ENCODE results near the gene GPR161. TPM values are rescaled to one million over a fixed set of nuclear protein-coding genes. Genes with fewer than 3 reads are reported as not detected.

GPR161 gene
- total and polyA plus RNA-seq, 2 experiments from 2014 or later, result 7.9 to 11.6 TPM

- Histone ChIP-seq H3K4me3 (no peak overlapping the region), H3K27ac (ENCODE audit: low read depth) (no peak overlapping the region), H3K27me3 (ENCODE audit: insufficient read depth) (no peaks in the 10 kb centered on the region), H3K36me3 (ENCODE audit: insufficient read depth) (no peaks in the 10 kb centered on the region), H4K20me1 (replicated peaks; ENCODE audit: insufficient read depth) (no peaks in the 10 kb centered on the region), H3K9me2 (ENCODE audit: insufficient read depth) (no peaks in the 10 kb centered on the region), H3K79me2 (replicated peaks; ENCODE audit: insufficient read depth) (no peaks in the 10 kb centered on the region), H3K4me1 (ENCODE audit: insufficient read depth) (peaks cover 7% of the 10 kb centered on the region; the same call in 1 of the 2 replicates), H3F3A (replicated peaks; ENCODE audit: low read depth) (no peaks in the 10 kb centered on the region), H3K4me2 (no peak overlapping the region), H2AFZ (no peak overlapping the region)
- Mint-ChIP-seq H3K4me1 (peaks cover 11% of the 10 kb centered on the region), H3K36me3 (ENCODE audit: low read depth) (no peaks in the 10 kb centered on the region), H3K27me3 (ENCODE audit: insufficient read depth, low read depth, poor library complexity) (peaks cover 5% of the 10 kb centered on the region), H3K9me3 (no peaks in the 10 kb centered on the region), H3K4me3 (no peak overlapping the region), H3K27ac (no peak overlapping the region)
- no peak for ATAC-seq
- no peak for DNase-seq (ENCODE audit: low spot score)
- TF ChIP-seq JUNB (IDR thresholded peaks at IDR 0.05; ENCODE audit: unreplicated experiment) (no peak), REST (IDR thresholded peaks at IDR 0.05; ENCODE audit: unreplicated experiment) (no peak), NANOG (IDR thresholded peaks at IDR 0.05; ENCODE audit: borderline replicate concordance) (no peak), ZNF114 (CRISPR knock-in tag; IDR thresholded peaks at IDR 0.05) (no peak), EZH2phosphoT487 (IDR thresholded peaks at IDR 0.05; ENCODE audit: unreplicated experiment) (no peak), CREB1 (CRISPR knock-in tag; IDR thresholded peaks at IDR 0.05; ENCODE audit: low read depth) (no peak), POLR2AphosphoS5 (IDR thresholded peaks at IDR 0.05; ENCODE audit: low read depth) (no peak), STAT1 (IDR thresholded peaks at IDR 0.05; ENCODE audit: unreplicated experiment) (no peak), CTCF (conservative IDR thresholded peaks at IDR 0.05; ENCODE audit: low read depth in 2 of 2) (no peak)
Measured at GRCh38 chr1:168150283-168150682, 13.6 kb upstream of the GPR161 start.

GRCh38 chr1:168148916-168149315 lies 12.2 kb upstream of the GPR161 start:
- H3K9me2 ChIP-seq (ENCODE audit: insufficient read depth), result no peaks in the 10 kb centered on the region
- H3K4me2 ChIP-seq, result no peak overlapping the region
- H3K27ac ChIP-seq (ENCODE audit: low read depth), result no peak overlapping the region
- no peaks in the 10 kb centered on the region for H4K20me1 ChIP-seq (replicated peaks; ENCODE audit: insufficient read depth)
- no peaks in the 10 kb centered on the region for H3F3A ChIP-seq (replicated peaks; ENCODE audit: low read depth)
- no peaks in the 10 kb centered on the region for H3K27me3 ChIP-seq (ENCODE audit: insufficient read depth)
- no peak overlapping the region for H2AFZ ChIP-seq
- H3K79me2 ChIP-seq (replicated peaks; ENCODE audit: insufficient read depth), result no peaks in the 10 kb centered on the region
- Mint-ChIP-seq H3K4me1 (peaks cover 14% of the 10 kb centered on the region), H3K27ac (no peak overlapping the region), H3K9me3 (no peaks in the 10 kb centered on the region), H3K4me3 (no peak overlapping the region), H3K27me3 (ENCODE audit: insufficient read depth, low read depth, poor library complexity) (peaks cover 5% of the 10 kb centered on the region), H3K36me3 (ENCODE audit: low read depth) (no peaks in the 10 kb centered on the region)
- peaks cover 7% of the 10 kb centered on the region; the same call in 1 of the 2 replicates for H3K4me1 ChIP-seq (ENCODE audit: insufficient read depth)
- ATAC-seq (no peak), DNase-seq (ENCODE audit: low spot score) (no peak)
- H3K36me3 ChIP-seq (ENCODE audit: insufficient read depth), result no peaks in the 10 kb centered on the region
- H3K4me3 ChIP-seq, result no peak overlapping the region
- TF ChIP-seq ZNF331 (CRISPR knock-in tag; IDR thresholded peaks at IDR 0.05; ENCODE audit: low read depth) (no peak), CTCF (conservative IDR thresholded peaks at IDR 0.05; ENCODE audit: low read depth in 2 of 2) (no peak)
